HepG2 (cell line): Measurements from ENCODE around the gene MMP17. TPM values are rescaled to one million over a fixed set of nuclear protein-coding genes. Genes with fewer than 3 reads are reported as not detected.

ENCODE experiments used
- ATRX ChIP-seq: sonication (generic); formaldehyde crosslinking; IDR thresholded peaks from 2 replicates; pipeline ENCODE4 v1.4.0; 2020; ENCODE audit warnings: missing genetic modification reagents, borderline replicate concordance
- ETV5 ChIP-seq: IDR thresholded peaks from 2 replicates; pipeline ENCODE4 v1.6.1; 2018; ENCODE audit warnings: missing biosample characterization, missing genetic modification reagents, inconsistent platforms, borderline replicate concordance
- GTF3A ChIP-seq: sonication (generic); formaldehyde crosslinking; conservative IDR thresholded peaks from 2 replicates; pipeline ENCODE4 v1.4.0; 2020; ENCODE audit warnings: mild to moderate bottlenecking, missing genetic modification reagents
- HDAC1 ChIP-seq: sonication (generic); formaldehyde crosslinking; IDR thresholded peaks from 2 replicates; pipeline ENCODE4 v1.5.1; 2020; ENCODE audit warnings: mild to moderate bottlenecking, missing genetic modification reagents
- HNRNPUL1 ChIP-seq: fragments of 200-400 bp; formaldehyde crosslinking; IDR thresholded peaks from 2 replicates; pipeline ENCODE4 v1.6.1; 2017; ENCODE audit warnings: low read depth, mild to moderate bottlenecking, low read length, moderate library complexity
- KLF6 ChIP-seq: IDR thresholded peaks from 2 replicates; pipeline ENCODE4 v1.8.0; 2016; ENCODE audit warnings: missing biosample characterization, missing genetic modification reagents
- MAFF ChIP-seq: IDR thresholded peaks from 2 replicates; pipeline ENCODE4 v1.6.1; 2011; ENCODE audit warnings: low read depth, low read length, improper control_type of control experiment
- MAZ ChIP-seq, 2 experiments: sonication (generic) in 1 of 2; formaldehyde crosslinking in 1 of 2; IDR thresholded peaks; 2 replicates each; pipeline versions ENCODE4 v1.5.0 to v1.6.1; 2012 to 2020; ENCODE audit warnings: low read depth in 2 of 2, mild to moderate bottlenecking in 2 of 2, borderline replicate concordance in 1 of 2, improper control_type of control experiment in 1 of 2, low read length in 1 of 2, missing genetic modification reagents in 1 of 2, moderate library complexity in 1 of 2
- MXD4 ChIP-seq: IDR thresholded peaks from 2 replicates; pipeline ENCODE4 v1.6.1; 2016; ENCODE audit warnings: mild to moderate bottlenecking, missing biosample characterization, missing genetic modification reagents
- NONO ChIP-seq, 2 experiments: fragments of 450-650 bp in 1 of 2; sonication (generic) in 1 of 2; formaldehyde crosslinking in 1 of 2; IDR thresholded peaks in 1 of 2; conservative IDR thresholded peaks in 1 of 2; 2 replicates each; pipeline versions ENCODE4 v1.6.1 to v1.8.0; 2017 to 2022; ENCODE audit warnings: mild to moderate bottlenecking in 1 of 2, missing genetic modification reagents in 1 of 2, moderate library complexity in 1 of 2
- PRDM15 ChIP-seq: sonication (generic); formaldehyde crosslinking; IDR thresholded peaks from 2 replicates; pipeline ENCODE4 v1.4.0; 2020; ENCODE audit warnings: missing genetic modification reagents
- RAD21 ChIP-seq: fragments of 450-650 bp; formaldehyde crosslinking; IDR thresholded peaks from 2 replicates; pipeline ENCODE4 v1.5.0; 2020; ENCODE audit warnings: mild to moderate bottlenecking
- SNAPC2 ChIP-seq: sonication (generic); formaldehyde crosslinking; IDR thresholded peaks from 2 replicates; pipeline ENCODE4 v1.8.1; 2022; ENCODE audit warnings: mild to moderate bottlenecking, missing genetic modification reagents
- SRY ChIP-seq: sonication (generic); formaldehyde crosslinking; IDR thresholded peaks from 2 replicates; pipeline ENCODE4 v1.8.0; 2022; ENCODE audit warnings: mild to moderate bottlenecking, missing genetic modification reagents
- TAF1 ChIP-seq: sonication (generic); formaldehyde crosslinking; IDR thresholded peaks from 2 replicates; pipeline ENCODE4 v1.4.0; 2020; ENCODE audit warnings: missing genetic modification reagents
- ZFP41 ChIP-seq: sonication (generic); formaldehyde crosslinking; IDR thresholded peaks from 2 replicates; pipeline ENCODE4 v1.4.0; 2020; ENCODE audit warnings: mild to moderate bottlenecking, missing genetic modification reagents, borderline replicate concordance
- ZFP91 ChIP-seq: sonication (generic); formaldehyde crosslinking; IDR thresholded peaks from 2 replicates; pipeline ENCODE4 v1.9.0; 2022; ENCODE audit warnings: missing genetic modification reagents, mild to moderate bottlenecking, borderline replicate concordance
- ZNF260 ChIP-seq: sonication (generic); formaldehyde crosslinking; IDR thresholded peaks from 2 replicates; pipeline ENCODE4 v1.4.0; 2020; ENCODE audit warnings: missing genetic modification reagents, low read depth, mild to moderate bottlenecking, borderline replicate concordance
- ZNF329 ChIP-seq: sonication (generic); formaldehyde crosslinking; IDR thresholded peaks from 2 replicates; pipeline ENCODE4 v1.9.0; 2021; ENCODE audit warnings: low read depth, mild to moderate bottlenecking, missing genetic modification reagents
- ZNF501 ChIP-seq: sonication (generic); formaldehyde crosslinking; IDR thresholded peaks from 2 replicates; pipeline ENCODE4 v1.5.1; 2020; ENCODE audit warnings: mild to moderate bottlenecking, moderate library complexity, missing genetic modification reagents
- ZNF550 ChIP-seq: sonication (generic); formaldehyde crosslinking; IDR thresholded peaks from 2 replicates; pipeline ENCODE4 v1.4.0; 2020; ENCODE audit warnings: mild to moderate bottlenecking, missing genetic modification reagents, borderline replicate concordance
- ZNF605 ChIP-seq: sonication (generic); formaldehyde crosslinking; IDR thresholded peaks from 2 replicates; pipeline ENCODE4 v1.8.0; 2022; ENCODE audit warnings: mild to moderate bottlenecking, missing genetic modification reagents
- ZNF780A ChIP-seq: sonication (generic); formaldehyde crosslinking; IDR thresholded peaks from 2 replicates; pipeline ENCODE4 v1.8.0; 2022; ENCODE audit warnings: mild to moderate bottlenecking, missing genetic modification reagents, moderate library complexity
- polyA plus RNA-seq, 8 experiments: library from polyadenylated mRNA; depleted of rRNA in 3 of 8; stranded (reverse) in 7 of 8; unstranded in 1 of 8; fragments of >200 nt; fragmentation: Illumina TruSeq in 4 of 8; extraction: Trizol in 4 of 8; gene quantifications; 2 replicates each; pipeline versions ENCODE4 v1.2.1 to v1.2.3, GENCODE V29; 2011 to 2016; ENCODE audit warnings: low read depth in 4 of 8, missing spikeins in 1 of 8, mixed read lengths in 1 of 8; ENCODE audit not compliant: insufficient read depth in 1 of 8
- total RNA-seq, 5 experiments: library from RNA; depleted of rRNA; stranded (reverse); fragments of >200 nt; fragmentation: Illumina TruSeq; extraction: Trizol; gene quantifications; 2 replicates each; pipeline ENCODE4 v1.2.3, GENCODE V29; 2016; ENCODE audit warnings: low read depth in 1 of 5
- TF ChIP-seq, protein P1 (sequence below): fragments of 450-650 bp; IDR thresholded peaks from 2 replicates; pipeline ENCODE4 v1.6.1; 2016

The MMP17 gene
- total and polyA plus RNA-seq, 2 of the 13 experiments (the other 11 are each of a cell fraction or from before 2014, with no cell fraction given): 0.55 to 0.80 TPM

- no peak for TF ChIP-seq ATRX (CRISPR knock-in tag)
- no peak for TF ChIP-seq SNAPC2 (CRISPR knock-in tag)
- peak; percentile 43; the same call in 1 of the 2 replicates for TF ChIP-seq ZNF605 (CRISPR knock-in tag)
- TF ChIP-seq MXD4 (CRISPR knock-in tag): no peak
- 0 out of 2 replicates have a peak, but pooled peaks have one; percentile 7 for TF ChIP-seq SRY (CRISPR knock-in tag)
- TF ChIP-seq ETV5: no peak
- TF ChIP-seq KLF6: 0 out of 2 replicates have a peak, but pooled peaks have one; percentile 24
- no peak for TF ChIP-seq HNRNPUL1
- no peak for TF ChIP-seq ZNF329 (CRISPR knock-in tag)
- no peak for TF ChIP-seq ZNF260 (CRISPR knock-in tag)
- peak; percentile 89 for TF ChIP-seq RAD21 (CRISPR knock-in tag)
- TF ChIP-seq MAZ (IDR thresholded peaks at IDR 0.05; ENCODE audit: borderline replicate concordance, low read depth, low read length): peak; percentile 23; the same call in 1 of the 2 replicates
- peak; percentile 77 for TF ChIP-seq MAZ (CRISPR knock-in tag; IDR thresholded peaks at IDR 0.05; ENCODE audit: low read depth)
- TF ChIP-seq MAFF: no peak
- TF ChIP-seq ZNF780A: no peak
- no peak for TF ChIP-seq ZFP41 (CRISPR knock-in tag)
- no peak for TF ChIP-seq GTF3A (CRISPR knock-in tag)
- no peak for TF ChIP-seq TAF1 (CRISPR knock-in tag)
- TF ChIP-seq HDAC1: no peak
- TF ChIP-seq ZFP91 (CRISPR knock-in tag): peak; percentile 55; the same call in 1 of the 2 replicates
- no peak for TF ChIP-seq NONO (IDR thresholded peaks at IDR 0.05)
- peak; percentile 74 for TF ChIP-seq NONO (CRISPR knock-in tag; conservative IDR thresholded peaks at IDR 0.05)
- peak; percentile 55; the same call in 1 of the 2 replicates for TF ChIP-seq PRDM15 (CRISPR knock-in tag)
- TF ChIP-seq ZNF501 (CRISPR knock-in tag): peak; percentile 50; the same call in 1 of the 2 replicates
- no peak for TF ChIP-seq ZNF550 (CRISPR knock-in tag)
- TF ChIP-seq, protein P1, sequence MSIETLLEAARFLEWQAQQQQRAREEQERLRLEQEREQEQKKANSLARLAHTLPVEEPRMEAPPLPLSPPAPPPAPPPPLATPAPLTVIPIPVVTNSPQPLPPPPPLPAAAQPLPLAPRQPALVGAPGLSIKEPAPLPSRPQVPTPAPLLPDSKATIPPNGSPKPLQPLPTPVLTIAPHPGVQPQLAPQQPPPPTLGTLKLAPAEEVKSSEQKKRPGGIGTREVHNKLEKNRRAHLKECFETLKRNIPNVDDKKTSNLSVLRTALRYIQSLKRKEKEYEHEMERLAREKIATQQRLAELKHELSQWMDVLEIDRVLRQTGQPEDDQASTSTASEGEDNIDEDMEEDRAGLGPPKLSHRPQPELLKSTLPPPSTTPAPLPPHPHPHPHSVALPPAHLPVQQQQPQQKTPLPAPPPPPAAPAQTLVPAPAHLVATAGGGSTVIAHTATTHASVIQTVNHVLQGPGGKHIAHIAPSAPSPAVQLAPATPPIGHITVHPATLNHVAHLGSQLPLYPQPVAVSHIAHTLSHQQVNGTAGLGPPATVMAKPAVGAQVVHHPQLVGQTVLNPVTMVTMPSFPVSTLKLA: no peak
Observed at GRCh38 chr12:131830335-131830913, 2.2 kb downstream of the MMP17 start (continued).
